GM18511 (cell line): ENCODE results near the gene TRPM3.

Experiments used
- ATAC-seq: cut with Tn5 transposase; IDR thresholded peaks from one replicate; pipeline ENCODE4 v1.9.1; 2021; ENCODE audit warnings: mild to moderate bottlenecking, moderate library complexity; ENCODE audit not compliant: unreplicated experiment

Gene TRPM3

DNA sequence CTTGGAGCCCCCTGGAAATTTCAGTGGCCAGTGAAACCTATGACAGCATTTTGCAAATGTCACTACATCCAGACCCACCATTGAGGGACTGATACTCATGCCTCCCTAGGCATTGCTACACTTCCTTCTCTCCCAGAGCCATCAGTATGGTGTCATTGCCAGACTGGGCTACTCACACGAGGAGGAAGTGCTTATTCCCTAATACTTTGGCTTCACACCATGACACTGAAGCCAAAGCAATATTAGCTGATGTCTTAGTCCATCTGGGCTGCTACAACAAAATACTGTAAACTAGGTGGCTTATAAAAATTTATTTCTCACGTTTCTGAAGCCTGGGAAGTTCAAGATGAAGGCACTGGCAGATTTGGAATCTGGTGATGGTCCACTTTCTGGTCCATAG is 22.6 kb downstream of the TRPM3 start:
- ATAC-seq, result no peak

DNA sequence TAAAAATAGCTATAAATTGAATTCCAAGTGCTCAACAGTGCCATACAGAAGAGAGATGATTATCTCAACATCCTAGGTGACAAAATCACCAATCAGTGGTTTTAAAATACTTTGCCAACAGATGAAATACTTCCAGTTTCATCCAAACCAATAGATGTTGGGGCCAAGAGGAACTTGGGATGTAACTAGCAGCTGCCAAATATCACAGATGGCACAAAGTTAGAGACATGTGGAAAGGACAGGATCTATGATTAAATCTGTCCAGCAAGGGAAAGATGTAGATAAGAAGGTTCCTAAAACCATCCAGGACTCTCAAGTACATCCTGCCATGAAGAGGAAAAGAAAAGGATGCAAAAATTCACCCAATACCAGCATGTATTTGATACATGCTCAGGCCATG is 23.8 kb downstream of the TRPM3 start:
- ATAC-seq, result no peak

DNA sequence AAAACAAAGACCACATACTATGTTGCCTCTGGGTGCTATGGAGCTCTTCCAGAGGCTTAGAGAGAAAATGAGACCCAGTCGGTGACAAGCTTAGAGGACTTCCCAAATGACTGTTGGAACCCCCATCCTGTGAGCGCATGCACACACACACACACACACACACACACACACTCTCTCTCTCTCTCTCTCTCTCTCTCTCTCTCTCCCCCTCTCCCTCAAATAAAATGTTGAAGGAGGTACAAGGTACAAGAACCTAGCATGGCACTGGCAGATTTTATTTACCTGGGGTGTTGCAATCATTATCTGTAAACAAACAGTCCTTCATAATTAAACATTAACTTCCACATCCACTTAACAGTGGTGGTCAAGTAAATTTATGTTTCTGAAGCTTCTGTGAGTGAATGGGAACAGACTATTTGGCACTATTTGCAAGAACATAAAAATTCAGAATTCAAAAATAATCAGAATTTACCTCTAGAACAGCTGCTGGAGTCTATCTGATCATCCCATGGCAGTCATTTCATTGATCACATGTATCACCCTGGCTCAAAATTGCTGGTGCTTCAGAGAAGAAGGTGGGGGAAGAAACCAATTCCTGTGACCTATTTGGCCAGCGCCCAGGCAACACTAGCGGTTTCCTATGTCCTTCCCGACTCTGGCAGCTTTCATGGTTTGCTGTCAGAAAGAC is 24.9 kb downstream of the TRPM3 start:
- no peak for ATAC-seq

DNA sequence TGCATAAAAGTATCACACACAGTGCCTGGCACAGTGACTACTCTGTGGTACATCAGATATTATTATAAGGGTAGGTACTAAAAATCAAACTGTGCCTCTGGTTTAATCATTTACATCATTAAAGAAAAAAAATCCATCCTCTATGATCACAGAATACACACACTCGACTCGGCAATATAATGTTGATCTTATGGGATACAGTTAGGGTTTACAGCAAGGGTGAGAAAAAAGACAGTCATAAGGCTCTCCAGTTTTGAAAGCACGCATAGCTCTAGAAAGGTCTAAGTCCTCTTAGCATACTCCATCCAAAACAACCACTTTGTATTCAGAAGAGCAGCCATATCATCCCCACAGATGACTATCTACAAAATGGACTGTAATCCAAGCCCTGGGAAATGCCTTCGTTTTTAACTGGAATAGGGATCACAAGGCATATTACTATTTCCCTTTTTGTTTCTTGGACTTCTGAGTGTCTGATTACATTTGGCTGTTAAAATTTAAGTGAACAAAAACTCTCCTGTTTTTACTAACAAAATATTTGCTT is 26.6 kb downstream of the TRPM3 start:
- no peak for ATAC-seq

DNA sequence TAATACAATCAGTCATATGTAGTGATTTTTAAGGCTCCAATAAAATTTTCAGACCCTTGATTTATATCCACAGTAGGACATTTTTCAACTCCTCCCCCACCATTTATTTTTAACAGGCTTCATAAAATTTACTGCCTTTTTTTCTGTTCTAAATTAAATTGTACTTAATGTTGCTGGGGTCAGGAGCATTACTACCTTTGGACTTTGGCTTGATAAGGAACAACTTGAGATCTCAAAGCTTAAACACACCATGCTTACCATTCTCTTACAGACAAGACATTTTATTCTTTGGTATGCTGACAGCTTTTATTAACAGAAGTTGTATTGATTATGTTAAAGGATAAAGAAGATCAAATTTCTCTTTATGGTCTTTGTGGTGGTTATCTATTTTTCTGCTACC is 30.5 kb downstream of the TRPM3 start:
- ATAC-seq, result no peak

DNA sequence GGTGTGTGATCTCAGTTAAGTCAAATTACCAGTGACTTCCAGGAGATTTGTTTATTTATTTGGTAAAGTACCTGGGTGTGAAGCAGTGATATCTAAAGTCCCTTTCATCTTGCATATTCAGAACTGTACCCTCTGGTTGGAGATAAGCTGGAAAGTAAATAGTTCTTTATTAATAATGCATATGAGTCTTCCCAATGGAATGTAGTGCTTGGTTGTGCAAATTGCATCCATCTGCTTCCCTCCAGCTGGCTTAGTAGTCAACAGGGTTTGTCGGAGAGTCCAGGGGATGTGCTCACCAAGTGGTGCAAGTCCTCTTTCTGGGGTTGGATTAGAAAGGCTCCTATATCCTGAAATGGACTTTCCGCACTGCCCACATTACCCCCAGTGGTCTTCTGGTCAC is 42.0 kb downstream of the TRPM3 start:
- no peak for ATAC-seq

DNA sequence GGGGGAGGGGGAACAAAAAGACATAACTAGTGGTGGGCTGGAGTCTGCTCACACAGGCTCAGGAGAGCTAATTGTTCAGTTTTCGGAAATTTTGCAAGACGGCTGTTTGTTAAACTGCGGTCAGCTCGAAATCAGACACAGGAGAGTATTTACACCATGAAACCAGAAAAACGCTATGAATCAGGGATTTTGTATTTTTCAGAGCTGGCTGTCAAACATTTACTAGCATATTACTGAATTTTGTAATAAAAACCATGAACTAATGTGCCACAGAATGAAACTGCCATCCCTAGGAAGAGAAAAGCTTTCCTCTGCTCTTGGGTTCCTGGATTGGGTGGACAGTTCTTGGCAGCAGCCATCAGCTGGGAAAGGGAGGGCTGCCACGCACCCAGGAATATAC is 45.3 kb downstream of the TRPM3 start:
- no peak for ATAC-seq

DNA sequence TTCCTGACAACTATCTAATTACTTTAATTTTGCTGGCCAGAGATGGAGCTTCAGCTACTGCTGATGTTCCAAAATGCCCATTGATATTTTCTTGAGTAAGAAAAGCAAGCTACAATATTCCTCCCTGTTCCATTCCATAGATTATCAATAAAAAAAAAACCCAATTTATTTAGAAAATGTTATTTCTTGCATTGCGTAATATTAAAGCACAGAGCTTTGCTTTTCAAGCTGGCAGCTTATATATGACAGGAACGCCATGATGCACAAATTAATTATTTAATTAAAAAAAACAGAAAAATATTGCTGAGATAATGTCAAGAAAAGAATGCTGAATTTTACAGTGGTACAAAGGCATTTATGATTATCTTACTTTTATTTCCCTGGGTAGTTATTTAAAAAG is 47.9 kb downstream of the TRPM3 start:
- ATAC-seq, result no peak

DNA sequence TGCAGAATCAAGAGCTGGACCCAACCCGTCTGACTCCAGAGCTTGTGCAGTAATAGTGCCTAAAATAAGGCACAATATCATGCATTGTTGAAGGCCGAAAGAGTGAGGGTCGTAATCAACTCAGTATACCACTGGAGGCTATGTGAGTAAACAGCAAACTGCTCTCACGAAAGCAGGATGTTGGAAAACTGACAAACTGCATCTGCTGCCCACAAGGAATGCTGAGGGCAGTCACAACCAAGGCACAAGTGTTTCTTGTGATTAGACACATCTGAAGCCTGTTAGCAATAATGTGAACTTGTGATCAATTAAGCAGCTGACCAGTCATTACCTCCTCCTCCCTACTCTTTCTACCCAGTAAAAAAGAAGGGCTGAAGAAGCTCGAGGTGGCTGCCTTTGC is 48.8 kb downstream of the TRPM3 start:
- ATAC-seq, result no peak

DNA sequence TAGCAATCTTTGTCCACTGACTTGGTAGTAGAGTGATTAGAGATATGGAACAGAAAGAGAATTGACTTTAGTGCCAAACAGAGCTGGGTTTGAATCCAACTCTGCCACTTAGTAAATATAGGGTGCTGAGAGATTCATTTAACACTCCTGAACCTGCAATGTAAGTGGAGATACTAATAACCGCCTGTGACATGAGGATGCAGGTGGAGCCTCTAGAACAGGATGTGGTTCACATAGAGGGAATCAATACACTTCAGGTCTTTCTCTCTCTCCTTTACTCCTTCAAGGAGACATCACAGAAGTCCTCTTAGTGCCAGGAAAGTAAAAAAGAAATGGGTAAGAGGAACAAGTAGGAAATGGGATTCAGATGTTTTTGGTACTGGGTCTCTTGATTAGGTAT is 49.8 kb downstream of the TRPM3 start:
- no peak for ATAC-seq

DNA sequence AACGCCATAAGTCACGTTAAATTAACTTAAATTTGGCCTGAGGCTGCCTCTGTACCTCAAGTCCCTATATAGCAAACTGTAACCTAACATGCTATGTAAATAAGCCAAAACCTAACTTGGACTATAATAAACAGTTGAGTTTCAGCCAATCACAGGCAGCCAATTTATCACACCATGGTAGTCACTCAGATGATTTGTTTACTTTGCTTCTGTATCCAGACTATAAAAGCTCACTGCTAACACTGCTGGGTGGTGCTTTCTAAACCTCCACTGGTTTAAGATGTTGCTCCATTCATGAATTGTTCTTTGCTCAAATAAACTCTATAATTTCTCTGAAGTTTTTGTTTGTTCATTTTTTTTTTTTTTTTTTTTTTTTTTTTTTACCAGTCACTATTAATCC is 62.8 kb downstream of the TRPM3 start:
- ATAC-seq, result no peak

DNA sequence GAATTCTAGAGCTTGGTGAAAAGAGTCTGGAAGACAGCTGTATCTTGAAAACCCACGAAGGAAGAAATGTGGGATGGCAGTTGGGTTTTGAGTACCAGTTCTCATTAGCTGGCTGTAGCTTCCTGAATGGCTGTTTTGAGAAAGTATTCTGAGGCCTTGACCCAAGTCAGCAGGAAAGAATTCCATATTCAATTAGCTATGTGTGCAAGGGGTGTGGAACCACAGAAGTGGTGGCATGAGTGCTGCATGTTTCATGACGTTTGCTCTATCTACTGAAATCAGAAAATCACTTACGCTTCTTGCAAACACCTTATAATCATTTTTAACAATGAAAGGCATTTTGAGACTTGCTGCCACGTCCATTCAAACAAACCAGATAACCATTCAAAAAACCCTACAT is 69.1 kb downstream of the TRPM3 start:
- no peak for ATAC-seq

DNA sequence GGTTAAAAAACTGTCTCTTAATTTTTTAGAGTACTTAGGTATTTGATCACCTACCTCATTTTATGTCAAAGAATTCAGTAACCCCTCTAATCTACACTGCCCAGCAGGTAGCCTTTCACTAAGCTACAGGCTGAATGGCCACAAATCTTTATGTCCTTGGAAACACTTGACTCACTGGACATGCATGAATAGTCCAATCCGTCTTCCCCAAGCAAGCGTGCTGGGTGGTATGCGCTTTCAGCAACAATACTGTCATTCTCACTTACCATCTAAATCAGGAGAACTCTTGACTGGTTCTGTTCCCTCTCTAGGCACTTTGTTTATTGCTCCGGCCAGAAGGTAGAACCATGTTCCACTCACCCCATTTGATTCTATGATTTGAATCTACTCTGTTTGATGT is 73.1 kb downstream of the TRPM3 start:
- no peak for ATAC-seq

DNA sequence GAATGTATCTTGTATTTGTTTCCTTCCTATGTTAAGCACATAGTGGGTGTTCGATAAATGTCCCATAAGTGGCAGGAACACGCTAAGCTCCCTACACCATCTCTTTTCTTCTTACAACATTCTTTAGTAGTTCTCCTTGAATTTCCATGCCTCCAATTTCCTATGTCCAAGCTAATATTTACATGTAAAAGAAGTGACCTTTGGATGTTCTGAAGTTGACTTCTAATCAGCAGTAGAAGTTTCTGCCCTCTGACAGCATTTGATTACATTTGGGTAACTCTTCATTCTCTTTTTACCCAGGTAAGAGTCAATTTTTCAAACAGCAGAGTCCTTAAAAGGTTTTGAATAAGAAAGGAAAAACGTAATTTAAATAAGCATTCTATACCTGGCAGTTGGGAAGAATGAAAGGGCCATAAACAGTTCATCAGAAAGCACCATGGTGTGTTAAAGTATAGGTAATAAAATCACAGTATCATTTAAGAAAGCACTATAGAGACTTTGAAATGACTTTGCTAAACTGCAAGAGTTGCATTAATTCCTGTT is 78.9 kb downstream of the TRPM3 start:
- no peak for ATAC-seq

DNA sequence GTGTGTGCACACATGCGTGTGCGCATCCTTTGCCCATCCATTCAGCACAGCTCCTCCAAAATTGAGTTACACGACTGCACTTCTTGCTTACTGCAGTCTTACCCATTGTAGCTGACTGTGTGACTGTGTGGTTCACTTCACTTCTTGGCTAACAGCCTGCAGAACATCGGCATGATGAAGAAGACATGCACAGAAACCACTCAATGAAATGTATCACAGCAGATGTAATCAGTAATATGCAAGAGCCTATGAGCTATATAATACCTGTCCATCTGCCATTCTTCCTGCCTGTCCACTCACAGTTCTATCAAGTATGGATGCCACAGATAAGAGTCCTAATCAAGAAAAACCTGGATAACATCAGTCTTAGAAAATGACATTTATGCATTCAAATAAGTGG is 83.9 kb downstream of the TRPM3 start:
- no peak for ATAC-seq

DNA sequence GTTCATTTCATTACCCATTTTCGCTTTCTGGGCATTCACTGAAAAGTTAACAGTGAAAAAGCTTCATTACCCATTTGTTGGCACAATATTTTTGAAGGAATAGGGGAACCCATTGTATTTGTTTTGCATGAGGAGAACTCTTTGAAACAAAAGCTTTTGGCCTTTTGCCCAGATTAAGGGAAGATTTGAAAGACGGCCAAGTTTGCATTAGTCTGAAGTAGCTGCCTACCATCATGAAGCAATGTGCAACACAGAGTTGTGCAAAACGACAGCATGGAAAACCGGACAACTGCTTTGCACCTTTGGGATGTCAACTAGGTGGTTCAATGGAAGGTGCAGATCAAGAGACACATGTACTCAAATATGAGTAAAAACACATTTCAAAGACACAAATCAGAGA is 84.9 kb downstream of the TRPM3 start:
- ATAC-seq, result no peak

DNA sequence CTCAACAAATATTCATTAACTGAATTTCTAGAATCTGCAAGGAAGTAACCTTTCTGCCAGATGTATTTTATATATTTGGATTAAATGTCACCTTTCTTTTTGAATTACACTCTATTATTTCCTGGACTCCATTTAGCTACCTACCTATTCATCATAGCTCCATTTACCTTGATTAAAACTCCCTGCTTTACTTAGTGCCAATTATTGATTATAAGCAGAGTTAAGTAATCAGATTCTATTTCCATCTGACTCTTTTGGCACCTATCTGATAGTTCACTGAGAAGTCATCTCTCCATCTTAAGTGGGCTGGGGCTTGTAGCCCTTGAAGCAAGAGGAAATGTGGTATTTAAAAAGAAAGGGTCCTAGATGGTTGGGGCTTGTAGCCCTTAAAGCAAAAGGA is 88.6 kb downstream of the TRPM3 start:
- ATAC-seq, result no peak

DNA sequence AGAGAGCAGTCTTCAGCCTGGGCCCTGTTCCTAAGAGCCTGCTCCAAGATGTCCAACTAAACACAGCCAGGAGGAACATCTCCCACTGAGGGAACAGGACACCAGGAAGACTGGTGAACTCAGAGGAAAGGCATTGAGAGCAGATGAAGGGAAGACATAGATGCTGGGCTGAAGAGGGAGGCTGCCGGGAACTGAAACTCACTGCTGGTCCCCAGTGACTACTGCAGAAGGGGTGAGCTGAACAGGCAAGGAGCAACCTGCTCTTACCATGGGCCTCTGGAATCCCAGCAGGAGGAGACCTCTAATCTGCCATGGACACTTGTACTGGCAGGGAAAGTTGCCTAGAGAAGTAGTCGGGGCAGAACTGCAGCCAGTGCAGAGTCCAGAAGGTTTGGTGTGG is 95.7 kb downstream of the TRPM3 start:
- ATAC-seq, result no peak

DNA sequence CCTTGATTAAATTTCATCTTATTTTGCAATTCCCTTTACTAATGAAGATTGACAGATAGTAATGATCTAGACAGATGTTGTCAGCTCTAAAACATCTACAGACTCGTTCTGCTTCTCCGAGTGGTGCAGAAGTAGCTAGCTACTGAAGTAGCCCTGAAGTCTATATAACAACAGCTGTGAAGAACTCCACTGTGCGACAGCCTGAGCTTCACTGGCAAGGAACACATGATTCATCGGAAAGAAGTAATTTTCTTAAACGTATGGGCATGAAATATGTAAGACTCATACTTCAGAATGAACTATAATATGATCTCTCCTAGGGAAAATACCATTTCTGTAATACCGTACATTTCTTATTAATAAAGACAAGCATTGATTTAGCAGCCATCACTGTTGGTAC is 96.2 kb downstream of the TRPM3 start:
- ATAC-seq, result no peak

DNA sequence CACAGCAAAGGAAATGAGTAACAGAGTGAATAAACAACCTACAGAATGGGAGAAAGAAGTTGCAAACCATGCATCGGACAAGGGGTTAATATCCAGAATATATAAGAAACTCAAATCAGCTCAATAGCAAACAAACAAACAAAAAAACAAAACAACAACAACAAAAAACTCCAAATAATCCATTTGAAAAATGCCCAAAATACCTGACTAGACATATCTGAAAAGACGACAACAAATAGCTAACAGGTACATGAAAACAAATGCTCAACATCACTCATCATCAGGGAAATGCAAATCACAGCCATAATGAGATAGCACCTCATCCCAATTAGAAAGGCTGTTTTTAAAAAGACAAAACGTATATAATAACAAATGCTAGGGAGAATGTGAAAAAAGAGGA is 111.2 kb downstream of the TRPM3 start:
- no peak for ATAC-seq

DNA sequence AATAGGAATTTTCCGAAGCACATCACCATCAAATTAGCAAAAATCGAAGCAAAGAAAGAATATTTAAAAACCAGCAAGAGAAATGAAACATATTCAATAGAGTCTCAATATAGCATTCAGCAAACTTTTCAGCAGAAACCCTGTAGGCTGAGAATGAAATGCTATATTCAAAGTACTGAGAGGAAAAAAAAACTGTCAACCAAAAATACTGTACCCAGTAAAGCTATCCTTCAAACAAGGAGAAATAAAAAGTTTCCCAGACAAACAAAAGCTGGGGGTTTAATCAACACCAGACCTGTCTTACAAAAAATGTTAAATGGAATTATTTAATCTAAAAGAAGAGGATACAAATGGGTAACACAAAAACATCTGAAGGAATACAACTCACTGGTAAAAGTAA is 116.0 kb downstream of the TRPM3 start:
- ATAC-seq, result no peak

DNA sequence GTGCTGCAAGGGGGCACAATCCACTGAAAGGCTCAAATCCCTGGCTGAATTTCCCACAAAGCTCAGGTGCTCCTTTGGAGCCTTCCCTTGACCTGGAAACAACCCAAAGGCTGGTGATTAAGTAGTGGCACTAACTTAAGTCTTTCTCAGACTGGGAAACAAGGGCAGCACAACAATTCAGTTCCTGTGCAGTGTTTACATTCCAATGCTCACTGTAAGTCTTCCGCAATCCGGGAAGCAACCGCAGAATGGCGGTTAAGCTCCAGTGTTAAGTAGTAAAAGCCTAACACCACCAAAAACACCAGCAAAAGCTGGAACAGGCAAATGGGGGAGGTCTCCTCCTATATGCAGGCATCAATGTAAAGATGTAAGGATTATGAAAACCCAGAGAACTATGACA is 117.2 kb downstream of the TRPM3 start:
- no peak for ATAC-seq

DNA sequence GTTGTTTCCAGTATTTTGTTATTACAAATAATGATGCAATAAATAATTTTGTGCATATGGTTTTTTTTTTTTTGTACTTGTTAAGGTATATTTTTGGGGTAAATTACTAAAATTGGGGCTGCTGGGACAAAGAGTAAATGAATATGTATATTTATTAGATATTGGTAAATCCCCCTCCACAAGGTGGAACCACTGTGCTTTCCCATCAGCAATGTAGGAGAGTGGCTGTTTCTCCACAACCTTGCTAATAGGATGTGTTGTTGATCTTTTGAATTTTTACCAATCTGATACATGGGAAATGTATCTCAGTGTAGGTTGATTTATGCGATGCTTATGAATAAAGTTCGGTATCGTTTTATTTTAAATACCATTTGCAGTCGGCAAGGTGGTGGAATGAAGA is 118.1 kb downstream of the TRPM3 start:
- no peak for ATAC-seq
